NCI-H2227 (cell line): Measurements from ENCODE around the gene MGRN1.

Experiments used
- DNase-seq: peaks from one replicate; lab custom pipeline; 2025; ENCODE audit not compliant: unreplicated experiment; lab: John Stamatoyannopoulos, UW

MGRN1 gene

DNA sequence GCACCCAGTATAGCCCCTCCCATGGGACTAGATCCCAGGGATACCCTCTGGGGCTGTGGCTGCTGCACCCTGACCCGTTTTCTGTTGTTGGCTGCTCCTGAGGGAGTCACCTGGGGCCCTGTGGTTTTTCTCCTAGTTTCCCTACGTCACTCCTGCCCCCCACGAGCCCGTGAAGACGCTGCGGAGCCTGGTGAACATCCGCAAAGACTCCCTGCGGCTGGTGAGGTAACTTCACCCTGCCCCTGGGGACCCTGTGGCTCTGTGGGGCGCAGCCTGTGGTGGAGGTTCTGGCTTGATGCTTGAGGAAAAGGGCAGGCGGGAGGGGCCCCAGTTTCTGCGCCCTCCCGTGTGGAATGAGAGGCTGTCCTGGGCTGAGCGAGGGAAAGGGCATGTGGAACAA is 27.2 kb downstream of the MGRN1 start:
- DNase-seq, result no peak

- DNase-seq, result no peak
Observed at GRCh38 chr16:4652561-4652960, 27.9 kb downstream of the MGRN1 start.

GRCh38 chr16:4654011-4654963 is 29.7 kb downstream of the MGRN1 start:
- DNase-seq, result no peak

DNA sequence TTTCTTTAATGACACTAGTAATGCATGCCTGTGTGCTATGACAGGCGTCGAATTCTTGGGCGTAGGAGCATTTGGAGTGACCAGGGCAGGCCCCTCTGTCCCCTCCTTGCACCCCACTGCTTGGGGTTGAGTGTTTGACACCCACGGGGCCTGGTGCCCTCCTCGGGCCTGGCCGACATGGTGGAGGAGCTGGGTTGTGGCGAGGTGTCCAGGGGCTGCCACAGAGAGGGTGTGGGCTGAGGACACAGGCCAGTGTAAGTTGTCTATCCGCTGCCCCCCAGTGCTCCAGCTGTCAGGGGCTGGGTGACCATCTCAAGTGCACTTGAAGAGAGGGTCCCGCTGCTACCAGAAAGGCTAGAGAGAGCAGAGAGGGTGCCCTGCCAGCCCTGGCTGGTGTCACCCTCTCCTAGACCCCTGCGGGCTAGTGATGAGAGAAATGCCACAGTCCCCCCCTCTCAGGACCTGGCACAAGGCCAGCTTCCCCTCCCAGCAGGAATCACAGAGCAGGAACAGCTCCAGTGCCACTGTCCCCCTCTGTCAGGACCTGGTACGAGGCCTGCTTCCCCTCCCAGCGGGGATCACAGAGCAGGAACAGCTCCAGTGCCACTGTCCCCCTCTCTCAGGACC is 30.5 kb downstream of the MGRN1 start:
- DNase-seq, result no peak

DNA sequence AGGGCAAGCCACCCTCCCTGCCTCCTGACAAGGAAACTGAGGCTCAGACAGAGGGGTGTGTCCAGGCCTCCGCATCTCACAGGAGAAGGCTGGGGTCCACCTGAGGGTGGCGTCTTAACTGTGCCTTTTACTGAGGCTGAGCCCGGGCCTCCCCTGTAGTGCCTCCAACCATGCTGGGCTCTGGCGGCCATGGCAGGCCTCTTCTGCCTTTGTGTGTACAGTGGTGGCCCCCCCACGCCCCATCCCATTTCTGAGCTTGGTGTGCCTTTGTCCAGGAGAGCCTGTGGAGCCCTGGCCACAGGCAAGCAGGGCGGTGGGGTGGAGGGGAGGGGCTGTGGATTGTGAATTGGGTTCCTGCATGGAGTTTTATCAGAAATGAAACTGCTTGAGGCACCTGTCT is 31.2 kb downstream of the MGRN1 start:
- DNase-seq, result no peak

- no peak for DNase-seq
Observed at GRCh38 chr16:4656221-4656620, 31.6 kb downstream of the MGRN1 start.

GRCh38 chr16:4656695-4657686 is 32.4 kb downstream of the MGRN1 start:
- DNase-seq, result no peak

DNA sequence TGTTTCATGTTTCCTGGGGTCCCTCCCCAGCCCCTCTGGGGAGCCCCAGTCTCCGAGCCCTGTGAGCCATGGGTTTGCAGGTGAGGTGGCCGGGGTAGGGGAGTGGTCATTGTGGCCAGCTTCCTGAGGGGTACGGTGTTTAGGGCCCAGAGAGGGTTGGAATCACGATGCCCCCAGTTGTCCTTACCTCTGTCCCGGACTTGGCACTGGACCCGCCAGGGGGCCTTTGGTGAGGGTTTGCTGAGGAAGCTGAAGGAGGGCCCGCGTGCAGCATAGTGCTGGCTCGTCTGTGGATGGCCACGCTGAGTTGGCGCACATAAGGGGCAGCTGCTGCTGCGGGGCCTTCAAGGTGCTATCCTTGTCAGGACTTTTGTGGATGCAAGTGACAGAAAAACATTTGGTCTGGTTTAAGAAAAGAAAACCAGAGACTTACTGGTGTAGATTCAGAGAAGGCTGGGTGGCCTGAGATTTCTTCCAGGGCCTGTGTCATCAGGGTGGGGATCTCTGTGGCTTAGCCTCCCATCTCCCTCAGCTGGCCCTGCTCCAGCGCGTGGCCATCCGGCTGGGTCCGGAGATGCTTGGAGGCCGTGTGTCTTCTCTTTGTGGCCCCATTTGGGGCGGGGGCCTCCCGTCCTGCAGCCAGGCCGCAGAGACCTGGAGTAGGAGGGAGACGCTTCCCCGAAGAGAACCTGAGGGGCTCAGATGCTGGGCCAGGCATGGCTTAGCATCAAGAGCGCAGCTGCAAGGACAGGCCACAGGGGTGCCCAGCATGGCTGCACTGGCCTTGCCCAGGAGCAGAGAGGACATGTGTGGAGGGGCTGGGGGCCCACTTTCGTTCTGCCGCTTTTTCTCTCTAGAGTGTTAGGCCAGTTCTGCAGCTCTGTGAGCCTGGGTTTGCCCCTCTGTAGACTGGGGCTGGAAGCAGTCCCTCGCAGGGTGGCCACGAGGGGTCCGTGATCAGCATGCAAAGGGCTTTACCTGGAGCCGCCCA is 35.0 kb downstream of the MGRN1 start:
- DNase-seq, result no peak

DNA sequence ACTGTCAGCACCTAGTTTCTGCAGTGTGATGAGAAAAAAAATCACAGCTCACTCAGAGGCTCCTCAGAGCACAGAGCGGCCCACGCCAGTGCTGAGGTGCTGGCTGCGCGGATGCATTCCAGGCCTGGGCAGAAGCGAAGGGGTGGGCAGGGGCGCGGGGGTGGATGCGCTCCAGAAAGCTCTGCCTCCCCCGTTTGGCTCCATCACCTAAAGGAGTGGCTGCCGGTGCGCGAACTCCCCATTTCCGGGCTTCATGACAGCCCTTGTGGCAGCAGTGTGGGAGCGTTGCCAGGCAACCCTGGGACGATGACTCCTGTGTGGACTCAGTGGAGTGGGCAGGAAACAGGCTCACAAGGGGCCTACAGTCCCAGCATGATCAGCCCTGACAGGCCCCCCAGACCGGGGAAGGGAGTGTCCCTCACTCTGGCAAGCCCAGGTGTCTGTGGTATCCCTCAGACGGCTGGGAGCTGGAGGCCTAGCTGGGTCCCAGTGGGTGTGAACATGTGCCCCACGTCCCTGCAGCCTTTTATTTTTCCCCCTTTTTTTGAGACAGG is 35.9 kb downstream of the MGRN1 start:
- DNase-seq, result peak; percentile 66

- DNase-seq, result no peak
Observed at GRCh38 chr16:4661661-4662060, 37.0 kb downstream of the MGRN1 start.

GRCh38 chr16:4663465-4663776 is 38.8 kb downstream of the MGRN1 start:
- no peak for DNase-seq

GRCh38 chr16:4663777-4664465 is 39.3 kb downstream of the MGRN1 start:
- no peak for DNase-seq

DNA sequence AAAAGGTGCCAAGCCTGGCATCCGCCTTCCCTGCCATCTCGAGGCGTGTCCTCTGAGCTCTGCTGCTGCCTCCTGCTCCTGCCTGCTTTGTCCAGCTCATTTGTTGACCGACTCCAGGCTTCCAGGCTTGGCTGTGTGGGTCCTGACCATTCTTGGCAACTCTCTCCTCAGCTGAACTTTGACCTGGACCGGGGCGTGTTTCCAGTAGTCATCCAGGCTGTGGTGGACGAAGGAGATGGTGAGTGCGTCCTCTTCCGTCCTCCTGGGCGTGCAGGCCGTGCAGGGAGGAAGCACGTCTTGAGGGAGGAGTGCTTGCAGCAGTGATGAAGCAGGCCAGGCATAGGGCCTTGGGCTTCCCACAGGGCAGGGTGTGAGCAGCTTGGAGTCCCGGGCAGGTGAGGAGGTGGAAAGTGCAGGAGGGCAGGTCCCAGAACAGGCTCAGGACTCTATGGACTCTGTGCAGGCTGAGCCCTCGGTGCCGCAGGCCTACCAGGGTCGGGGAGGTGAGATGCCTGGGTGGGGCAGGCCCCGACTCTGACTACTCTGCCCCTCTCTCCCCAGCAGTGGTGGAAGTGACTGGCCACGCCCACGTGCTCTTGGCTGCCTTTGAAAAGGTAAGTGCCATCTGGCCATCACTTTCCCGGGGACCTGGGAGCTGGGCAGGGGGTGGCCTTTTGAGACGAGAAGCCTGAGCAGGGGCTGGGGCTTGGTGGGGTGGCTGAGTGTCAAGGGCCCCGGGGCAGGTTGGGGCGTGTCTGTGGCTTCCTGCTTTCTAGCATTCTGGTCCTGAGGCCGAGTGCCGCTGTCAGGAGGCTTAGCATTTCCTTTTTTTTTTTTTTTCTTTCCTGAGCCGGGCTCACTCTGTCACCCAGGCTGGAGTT is 40.2 kb downstream of the MGRN1 start:
- DNase-seq, result no peak

- no peak for DNase-seq
Observed at GRCh38 chr16:4666537-4667202, 42.0 kb downstream of the MGRN1 start.

- peak; percentile 75 for DNase-seq
Observed at GRCh38 chr16:4667203-4667963, 42.8 kb downstream of the MGRN1 start.

- no peak for DNase-seq
Observed at GRCh38 chr16:4668313-4668960, 43.8 kb downstream of the MGRN1 start.
